Measurements from ENCODE around the gene WIZ. TPM values are rescaled to one million over a fixed set of nuclear protein-coding genes. Genes with fewer than 3 reads are reported as not detected.

WIZ gene
- total RNA-seq, 1 donor from 2014 or later = 34.1 TPM

DNA sequence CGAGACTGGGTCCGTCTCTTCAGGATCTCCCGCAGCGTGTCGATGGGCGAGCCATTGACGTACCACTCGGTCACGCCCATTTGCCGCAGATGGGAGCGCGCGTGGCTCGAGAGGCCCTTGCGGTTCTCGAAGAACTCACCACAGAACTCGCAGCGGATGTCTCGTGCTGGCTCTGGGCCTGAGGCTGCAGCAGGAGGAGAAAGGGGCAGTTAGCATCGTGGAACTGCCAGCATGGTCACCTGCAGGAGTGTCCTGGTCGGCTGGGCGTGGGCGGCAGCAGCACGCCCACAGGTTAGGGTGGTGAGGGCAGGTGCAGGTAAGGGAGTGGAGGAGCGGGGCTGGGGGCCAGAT is 22.4 kb downstream of the WIZ start:
- ChIA-PET POLR2A (no interaction called here), CTCF (no interaction called here)
- DNase-seq = no peak
- Mint-ChIP-seq H3K4me1 (peaks cover 21% of the 10 kb centered on the region), H3K27ac (no peak overlapping the region), H3K4me3 (no peak overlapping the region), H3K27me3 (no peaks in the 10 kb centered on the region), H3K9me3 (no peaks in the 10 kb centered on the region), H3K36me3 (ENCODE audit: low read depth) (peaks cover 54% of the 10 kb centered on the region)
- no peak for ATAC-seq (ENCODE audit: low read depth)
- intact Hi-C loops (cut with micrococcal nuclease) = no loop called here
- TF ChIP-seq, protein P1, sequence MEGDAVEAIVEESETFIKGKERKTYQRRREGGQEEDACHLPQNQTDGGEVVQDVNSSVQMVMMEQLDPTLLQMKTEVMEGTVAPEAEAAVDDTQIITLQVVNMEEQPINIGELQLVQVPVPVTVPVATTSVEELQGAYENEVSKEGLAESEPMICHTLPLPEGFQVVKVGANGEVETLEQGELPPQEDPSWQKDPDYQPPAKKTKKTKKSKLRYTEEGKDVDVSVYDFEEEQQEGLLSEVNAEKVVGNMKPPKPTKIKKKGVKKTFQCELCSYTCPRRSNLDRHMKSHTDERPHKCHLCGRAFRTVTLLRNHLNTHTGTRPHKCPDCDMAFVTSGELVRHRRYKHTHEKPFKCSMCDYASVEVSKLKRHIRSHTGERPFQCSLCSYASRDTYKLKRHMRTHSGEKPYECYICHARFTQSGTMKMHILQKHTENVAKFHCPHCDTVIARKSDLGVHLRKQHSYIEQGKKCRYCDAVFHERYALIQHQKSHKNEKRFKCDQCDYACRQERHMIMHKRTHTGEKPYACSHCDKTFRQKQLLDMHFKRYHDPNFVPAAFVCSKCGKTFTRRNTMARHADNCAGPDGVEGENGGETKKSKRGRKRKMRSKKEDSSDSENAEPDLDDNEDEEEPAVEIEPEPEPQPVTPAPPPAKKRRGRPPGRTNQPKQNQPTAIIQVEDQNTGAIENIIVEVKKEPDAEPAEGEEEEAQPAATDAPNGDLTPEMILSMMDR (IDR thresholded peaks at IDR 0.05) = no peak

DNA sequence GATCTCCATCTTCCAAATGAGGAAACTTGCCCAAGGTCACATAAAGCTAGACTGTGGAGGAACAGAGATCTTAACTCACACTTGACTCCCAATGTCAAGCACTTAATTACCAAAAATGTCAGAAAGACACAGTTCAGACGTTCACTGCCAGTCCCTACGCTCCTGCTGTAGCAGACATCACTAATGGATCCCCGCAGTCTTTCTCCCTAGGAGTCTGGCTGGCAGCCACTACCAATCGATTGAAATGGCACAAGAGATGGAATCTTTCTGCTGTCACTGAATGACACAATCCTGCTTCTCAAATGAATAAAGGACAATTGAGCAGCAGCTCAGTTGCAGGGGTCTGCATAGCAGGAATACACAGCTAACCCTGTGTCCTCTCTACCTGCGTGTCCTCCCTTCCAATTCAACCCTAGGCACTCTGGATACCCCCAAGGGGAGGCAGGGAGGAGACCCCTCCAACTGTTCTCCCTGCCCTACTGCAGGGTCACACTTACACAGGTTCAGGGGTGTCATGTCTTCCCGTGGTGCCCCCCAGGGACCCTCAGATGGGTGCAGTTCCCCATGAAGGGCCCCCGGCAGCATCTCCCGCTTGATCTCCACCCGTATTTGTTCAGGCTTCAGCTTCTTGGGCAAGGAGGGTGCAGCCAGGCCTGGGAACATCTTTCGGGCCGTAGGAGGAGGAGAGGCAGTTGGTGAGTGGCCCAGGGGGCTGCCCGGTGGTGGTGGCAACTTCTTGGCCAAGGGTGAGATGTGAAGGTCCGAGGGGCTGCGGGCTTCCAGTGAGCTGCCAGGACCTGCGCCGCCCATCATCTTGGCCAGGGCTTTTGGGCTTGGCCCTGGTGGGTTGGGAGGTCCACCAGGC is 23.0 kb downstream of the WIZ start:
- H3K27me3 Mint-ChIP-seq = no peaks in the 10 kb centered on the region
- H3K4me3 Mint-ChIP-seq = no peak overlapping the region
- H3K4me1 Mint-ChIP-seq = peaks cover 17% of the 10 kb centered on the region
- POLR2A ChIA-PET = no interaction called here
- H3K27ac Mint-ChIP-seq = no peak overlapping the region
- ATAC-seq (ENCODE audit: low read depth) (no peak), DNase-seq (no peak)
- peaks cover 56% of the 10 kb centered on the region for H3K36me3 Mint-ChIP-seq (ENCODE audit: low read depth)
- intact Hi-C loops (cut with micrococcal nuclease) = no loop called here
- TF ChIP-seq, protein P1 (IDR thresholded peaks at IDR 0.05) = no peak
- CTCF ChIA-PET = no interaction called here
- H3K9me3 Mint-ChIP-seq = no peaks in the 10 kb centered on the region

DNA sequence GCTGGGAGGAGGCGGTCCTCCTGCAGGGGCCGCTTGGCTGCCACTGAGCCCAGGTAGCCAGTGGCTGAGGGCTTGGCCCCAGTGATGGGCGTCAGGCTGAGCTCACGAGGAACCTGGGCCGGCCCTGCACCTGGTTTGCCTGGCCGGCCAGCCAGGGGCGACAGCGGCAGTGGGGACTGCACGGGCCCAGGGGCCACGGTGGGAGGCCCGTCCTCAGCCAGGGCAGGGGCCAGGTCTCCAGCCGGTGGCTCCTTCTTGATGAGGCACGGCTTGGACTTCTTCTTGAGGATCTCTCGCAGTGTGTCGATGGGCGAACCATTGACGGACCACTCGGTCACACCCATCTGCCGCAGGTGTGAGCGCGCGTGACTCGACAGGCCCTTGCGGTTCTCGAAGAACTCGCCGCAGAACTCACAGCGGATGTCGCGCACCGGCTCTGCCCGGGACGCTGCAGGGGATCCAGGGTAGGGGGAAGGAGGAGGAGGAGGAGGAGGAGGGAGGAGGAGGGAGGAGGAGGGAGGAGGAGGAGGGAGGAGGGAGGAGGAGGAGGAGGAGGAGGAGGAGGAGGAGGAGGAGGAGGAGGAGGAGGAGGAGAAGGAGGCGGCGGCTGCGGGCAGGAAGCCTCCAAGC is 24.3 kb downstream of the WIZ start:
- H3K4me1 Mint-ChIP-seq = peaks cover 5% of the 10 kb centered on the region
- no peak for DNase-seq
- CTCF ChIA-PET = no interaction called here
- ATAC-seq (ENCODE audit: low read depth) = no peak
- H3K9me3 Mint-ChIP-seq = no peaks in the 10 kb centered on the region
- TF ChIP-seq, protein P1 (IDR thresholded peaks at IDR 0.05) = no peak
- intact Hi-C loops (cut with micrococcal nuclease) = no loop called here
- POLR2A ChIA-PET = no interaction called here
- H3K4me3 Mint-ChIP-seq = no peak overlapping the region
- H3K27ac Mint-ChIP-seq = no peak overlapping the region
- no peaks in the 10 kb centered on the region for H3K27me3 Mint-ChIP-seq
- peaks cover 56% of the 10 kb centered on the region for H3K36me3 Mint-ChIP-seq (ENCODE audit: low read depth)

DNA sequence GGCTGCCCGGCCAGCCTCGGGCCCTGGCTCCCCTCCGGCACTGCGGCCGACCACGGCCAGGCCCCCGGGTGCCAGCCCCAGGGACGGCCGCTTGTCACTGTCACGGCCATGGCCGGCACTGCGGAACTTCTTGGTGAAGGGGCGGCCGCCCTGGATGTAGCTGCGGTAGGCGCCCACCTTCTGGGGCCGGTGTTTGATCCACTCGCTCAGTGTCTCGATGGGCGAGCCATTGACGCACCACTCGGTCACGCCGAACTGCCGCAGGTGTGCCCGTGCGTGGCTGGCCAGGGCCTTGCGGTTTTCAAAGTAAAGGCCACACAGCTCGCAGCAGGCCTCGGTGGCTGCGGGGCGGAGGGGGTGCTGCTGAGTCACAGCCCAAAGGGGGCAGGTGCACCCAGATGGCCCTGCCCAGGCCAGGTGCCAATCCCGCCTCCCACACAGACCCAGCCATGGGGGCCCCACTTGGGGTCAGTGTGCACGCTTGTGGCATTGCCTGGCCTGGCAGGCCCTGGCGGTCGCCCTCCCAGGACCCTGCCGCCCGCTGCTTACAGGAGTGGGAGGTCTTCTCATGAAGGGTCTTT is 25.0 kb downstream of the WIZ start:
- no peaks in the 10 kb centered on the region for H3K9me3 Mint-ChIP-seq
- no peak for ATAC-seq (ENCODE audit: low read depth)
- H3K36me3 Mint-ChIP-seq (ENCODE audit: low read depth) = peaks cover 54% of the 10 kb centered on the region
- DNase-seq = no peak
- no peaks in the 10 kb centered on the region for H3K27me3 Mint-ChIP-seq
- H3K4me3 Mint-ChIP-seq = no peak overlapping the region
- CTCF ChIA-PET = no interaction called here
- peaks cover 2% of the 10 kb centered on the region for H3K4me1 Mint-ChIP-seq
- POLR2A ChIA-PET = no interaction called here
- no peak overlapping the region for H3K27ac Mint-ChIP-seq
- intact Hi-C loops (cut with micrococcal nuclease) = no loop called here
- TF ChIP-seq, protein P1 (IDR thresholded peaks at IDR 0.05) = no peak

DNA sequence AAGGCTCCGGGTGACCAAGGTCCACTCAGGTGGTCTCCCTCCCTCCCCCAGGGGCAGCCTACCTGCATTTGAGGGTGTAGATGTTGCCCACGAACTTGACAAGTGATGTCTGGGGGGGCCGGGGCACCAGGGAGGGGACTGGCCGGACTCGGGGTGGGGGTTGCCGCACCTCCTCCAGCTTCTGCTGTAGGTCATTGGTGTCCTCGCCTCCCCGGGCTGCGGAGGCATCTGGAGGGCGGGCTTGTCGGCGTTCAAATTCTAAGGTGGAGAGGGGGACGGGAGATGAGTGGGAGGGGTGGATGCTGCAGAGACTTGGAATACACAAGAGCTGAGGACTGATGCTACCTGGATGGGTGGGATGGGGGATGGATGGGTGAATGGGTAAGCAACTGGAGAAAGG is 25.6 kb downstream of the WIZ start:
- TF ChIP-seq, protein P1 (IDR thresholded peaks at IDR 0.05) = no peak
- peaks cover 8% of the 10 kb centered on the region for H3K4me1 Mint-ChIP-seq
- ATAC-seq (ENCODE audit: low read depth) (no peak), DNase-seq (no peak)
- intact Hi-C loops (cut with micrococcal nuclease) = no loop called here
- POLR2A ChIA-PET = no interaction called here
- no peaks in the 10 kb centered on the region for H3K27me3 Mint-ChIP-seq
- no peak overlapping the region for H3K27ac Mint-ChIP-seq
- H3K4me3 Mint-ChIP-seq = no peak overlapping the region
- no peaks in the 10 kb centered on the region for H3K9me3 Mint-ChIP-seq
- CTCF ChIA-PET = no interaction called here
- H3K36me3 Mint-ChIP-seq (ENCODE audit: low read depth) = peaks cover 54% of the 10 kb centered on the region
